ENCODE measurements around the gene POLR2E.

DNA sequence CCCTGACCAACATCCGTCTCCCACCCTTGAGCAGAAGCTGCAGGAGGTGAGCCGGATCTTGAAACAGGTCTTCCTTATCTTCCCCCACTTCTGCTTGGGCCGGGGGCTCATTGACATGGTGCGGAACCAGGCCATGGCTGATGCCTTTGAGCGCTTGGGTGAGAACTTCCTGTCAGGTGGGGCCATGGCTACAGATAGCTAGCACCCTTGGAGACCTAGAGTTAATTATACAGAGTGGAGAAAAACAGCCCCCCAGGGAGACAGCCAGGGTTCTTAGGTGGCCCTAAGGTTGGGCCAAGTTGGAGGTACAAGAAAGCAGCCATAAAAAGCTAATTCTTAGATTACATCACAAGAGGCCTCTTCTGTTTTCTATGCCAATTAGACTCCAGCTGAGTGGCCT, 37.1 kb downstream of the POLR2E start:
- TF ChIP-seq, protein P1, sequence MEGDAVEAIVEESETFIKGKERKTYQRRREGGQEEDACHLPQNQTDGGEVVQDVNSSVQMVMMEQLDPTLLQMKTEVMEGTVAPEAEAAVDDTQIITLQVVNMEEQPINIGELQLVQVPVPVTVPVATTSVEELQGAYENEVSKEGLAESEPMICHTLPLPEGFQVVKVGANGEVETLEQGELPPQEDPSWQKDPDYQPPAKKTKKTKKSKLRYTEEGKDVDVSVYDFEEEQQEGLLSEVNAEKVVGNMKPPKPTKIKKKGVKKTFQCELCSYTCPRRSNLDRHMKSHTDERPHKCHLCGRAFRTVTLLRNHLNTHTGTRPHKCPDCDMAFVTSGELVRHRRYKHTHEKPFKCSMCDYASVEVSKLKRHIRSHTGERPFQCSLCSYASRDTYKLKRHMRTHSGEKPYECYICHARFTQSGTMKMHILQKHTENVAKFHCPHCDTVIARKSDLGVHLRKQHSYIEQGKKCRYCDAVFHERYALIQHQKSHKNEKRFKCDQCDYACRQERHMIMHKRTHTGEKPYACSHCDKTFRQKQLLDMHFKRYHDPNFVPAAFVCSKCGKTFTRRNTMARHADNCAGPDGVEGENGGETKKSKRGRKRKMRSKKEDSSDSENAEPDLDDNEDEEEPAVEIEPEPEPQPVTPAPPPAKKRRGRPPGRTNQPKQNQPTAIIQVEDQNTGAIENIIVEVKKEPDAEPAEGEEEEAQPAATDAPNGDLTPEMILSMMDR (IDR thresholded peaks at IDR 0.05), result no peak
- no peak for TF ChIP-seq POLR2A (IDR thresholded peaks at IDR 0.05)
